WERI-Rb-1 (cell line): ENCODE data around the gene C6orf89.
A peak's percentile ranks its signal among the peaks of the same experiment; 100 is the strongest.

Source experiments
- DNase-seq: peaks from one replicate; pipeline ENCODE4 v3.0.0-alpha.2; 2020
- H3K27ac ChIP-seq: fragments of 250-450 bp; sonication (Bioruptor Pico); 2 replicates; pipeline ENCODE4 v1.5.1; 2020; ENCODE audit warnings: mild to moderate bottlenecking, moderate library complexity
- H3K27me3 ChIP-seq: fragments of 250-450 bp; sonication (Bioruptor Pico); 2 replicates; pipeline ENCODE4 v1.5.1; 2021; ENCODE audit warnings: mild to moderate bottlenecking, low read depth, moderate library complexity; ENCODE audit not compliant: insufficient read depth, severe bottlenecking
- H3K36me3 ChIP-seq: fragments of 250-450 bp; sonication (Bioruptor Pico); 2 replicates; pipeline ENCODE4 v1.5.1; 2020; ENCODE audit warnings: mild to moderate bottlenecking, moderate library complexity
- H3K4me3 ChIP-seq: 2 replicates; pipeline ENCODE4 v1.5.1; 2011; ENCODE audit warnings: low read depth, mild to moderate bottlenecking, control low read depth, low read length
- H3K9me3 ChIP-seq: fragments of 250-450 bp; sonication (Bioruptor Pico); 2 replicates; pipeline ENCODE4 v1.5.1; 2021; ENCODE audit warnings: mild to moderate bottlenecking, moderate library complexity; ENCODE audit not compliant: severe bottlenecking
- CTCF ChIP-seq: IDR thresholded peaks from 2 replicates; pipeline ENCODE4 v1.5.1; 2011; ENCODE audit warnings: low read depth, mild to moderate bottlenecking, control low read depth, inconsistent platforms, low read length

Gene C6orf89

GRCh38 chr6:36851149-36851614, 34.6 kb upstream of the C6orf89 start:
- DNase-seq: peak; percentile 72
- H3K27me3 ChIP-seq: no peaks in the 10 kb centered on the region
- H3K9me3 ChIP-seq: peaks cover 2% of the 10 kb centered on the region
- no peak overlapping the region for H3K27ac ChIP-seq
- no peak overlapping the region for H3K4me3 ChIP-seq
- H3K36me3 ChIP-seq: peaks cover 36% of the 10 kb centered on the region
- TF ChIP-seq CTCF: peak; percentile 81

GRCh38 chr6:36851626-36852025, 34.1 kb upstream of the C6orf89 start:
- H3K4me3 ChIP-seq: no peak overlapping the region
- DNase-seq: no peak
- TF ChIP-seq CTCF: no peak
- peaks cover 2% of the 10 kb centered on the region for H3K9me3 ChIP-seq
- peaks cover 40% of the 10 kb centered on the region for H3K36me3 ChIP-seq
- no peak overlapping the region for H3K27ac ChIP-seq
- no peaks in the 10 kb centered on the region for H3K27me3 ChIP-seq

- H3K9me3 ChIP-seq: no peaks in the 10 kb centered on the region
- no peak for DNase-seq
- H3K36me3 ChIP-seq: peaks cover 50% of the 10 kb centered on the region
- TF ChIP-seq CTCF: 0 out of 2 replicates have a peak, but pooled peaks have one; percentile 4
- H3K27ac ChIP-seq: no peak overlapping the region
- no peak overlapping the region for H3K4me3 ChIP-seq
- H3K27me3 ChIP-seq: no peaks in the 10 kb centered on the region
These were observed 33.1 kb upstream of the C6orf89 start for GRCh38 chr6:36852481-36853147.

- H3K27me3 ChIP-seq: no peaks in the 10 kb centered on the region
- H3K9me3 ChIP-seq: no peaks in the 10 kb centered on the region
- H3K4me3 ChIP-seq: no peak overlapping the region
- peaks cover 56% of the 10 kb centered on the region for H3K36me3 ChIP-seq
- no peak for TF ChIP-seq CTCF
- no peak for DNase-seq
- H3K27ac ChIP-seq: peak overlapping the region; percentile 26
These were observed 32.4 kb upstream of the C6orf89 start for GRCh38 chr6:36853325-36853724.

GRCh38 chr6:36855750-36856149, 30.0 kb upstream of the C6orf89 start:
- Histone ChIP-seq H3K27ac (no peak overlapping the region), H3K4me3 (no peak overlapping the region), H3K9me3 (no peaks in the 10 kb centered on the region), H3K27me3 (no peaks in the 10 kb centered on the region), H3K36me3 (peaks cover 76% of the 10 kb centered on the region)
- DNase-seq: no peak
- no peak for TF ChIP-seq CTCF

- H3K36me3 ChIP-seq: peaks cover 82% of the 10 kb centered on the region
These were observed 29.5 kb upstream of the C6orf89 start for GRCh38 chr6:36856277-36856676.

More at GRCh38 chr6:36856277-36856676, 29.5 kb upstream of the C6orf89 start:
- no peak overlapping the region for H3K27ac ChIP-seq
- TF ChIP-seq CTCF: no peak
- H3K9me3 ChIP-seq: no peaks in the 10 kb centered on the region
- H3K4me3 ChIP-seq: no peak overlapping the region
- no peak for DNase-seq
- no peaks in the 10 kb centered on the region for H3K27me3 ChIP-seq
